Stimulated activated CD4-positive, alpha-beta T cell treated with anti-CD3 and anti-CD28 coated beads, Interleukin-4, amount 100 ng/mL, for 48 hours (primary cell): ENCODE results near the gene SLITRK1.

ENCODE experiments used
- DNase-seq, 2 donors: peaks; one replicate each; pipeline ENCODE4 v3.0.0-alpha.2; 2020; ENCODE audit warnings: low read depth in 2 of 2

SLITRK1 gene, protein sequence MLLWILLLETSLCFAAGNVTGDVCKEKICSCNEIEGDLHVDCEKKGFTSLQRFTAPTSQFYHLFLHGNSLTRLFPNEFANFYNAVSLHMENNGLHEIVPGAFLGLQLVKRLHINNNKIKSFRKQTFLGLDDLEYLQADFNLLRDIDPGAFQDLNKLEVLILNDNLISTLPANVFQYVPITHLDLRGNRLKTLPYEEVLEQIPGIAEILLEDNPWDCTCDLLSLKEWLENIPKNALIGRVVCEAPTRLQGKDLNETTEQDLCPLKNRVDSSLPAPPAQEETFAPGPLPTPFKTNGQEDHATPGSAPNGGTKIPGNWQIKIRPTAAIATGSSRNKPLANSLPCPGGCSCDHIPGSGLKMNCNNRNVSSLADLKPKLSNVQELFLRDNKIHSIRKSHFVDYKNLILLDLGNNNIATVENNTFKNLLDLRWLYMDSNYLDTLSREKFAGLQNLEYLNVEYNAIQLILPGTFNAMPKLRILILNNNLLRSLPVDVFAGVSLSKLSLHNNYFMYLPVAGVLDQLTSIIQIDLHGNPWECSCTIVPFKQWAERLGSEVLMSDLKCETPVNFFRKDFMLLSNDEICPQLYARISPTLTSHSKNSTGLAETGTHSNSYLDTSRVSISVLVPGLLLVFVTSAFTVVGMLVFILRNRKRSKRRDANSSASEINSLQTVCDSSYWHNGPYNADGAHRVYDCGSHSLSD

GRCh38 chr13:83881917-83882605, at the start of gene SLITRK1:
Gene SLITRK1, minus strand, starts transcription at chr13:83882474. Its CDS starts 967 bp downstream, at chr13:83881507.
- peak in 1 of 2 donors; percentile 7 for DNase-seq

DNA sequence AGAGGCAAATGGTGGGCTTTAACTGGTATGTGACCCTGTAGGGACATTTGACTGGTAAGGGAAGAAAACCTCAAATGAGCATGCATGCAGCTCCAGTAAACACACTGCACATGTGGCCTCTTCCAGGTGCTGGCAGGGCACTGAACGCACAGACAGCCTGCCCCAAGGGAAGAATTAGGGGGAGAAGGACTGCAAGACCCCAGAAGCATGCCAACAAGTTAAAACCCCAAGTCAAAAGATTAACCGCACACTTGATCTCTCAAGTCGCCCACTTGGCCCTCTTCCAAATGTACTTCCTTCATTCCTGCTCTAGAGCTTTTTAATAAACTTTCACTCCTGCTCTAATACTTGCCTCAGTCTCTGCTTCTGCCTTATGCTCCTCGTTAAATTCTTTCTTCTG, 46.9 kb upstream of the SLITRK1 start:
- no peak for DNase-seq

- no peak for DNase-seq
Observed at GRCh38 chr13:83919775-83920174, 37.5 kb upstream of the SLITRK1 start.

DNA sequence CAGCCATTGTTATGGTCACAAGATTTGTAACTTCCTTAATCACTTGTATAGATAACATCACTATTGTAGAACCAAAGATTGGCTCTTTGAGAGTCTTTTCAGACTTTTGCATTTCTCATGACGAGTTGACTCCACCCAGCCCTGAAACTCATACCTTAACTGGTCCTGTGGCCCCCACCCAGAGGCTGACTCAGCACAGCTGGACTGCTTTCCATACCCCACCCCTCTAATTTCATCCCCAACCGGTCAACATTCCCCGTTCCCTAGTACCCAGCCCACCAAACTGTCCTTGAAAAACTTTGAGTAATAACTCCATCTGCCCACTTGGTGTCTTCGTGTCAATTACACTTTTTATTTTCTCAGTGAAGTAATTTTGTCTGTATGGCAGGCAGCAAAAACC, 32.1 kb upstream of the SLITRK1 start:
- no peak for DNase-seq

DNA sequence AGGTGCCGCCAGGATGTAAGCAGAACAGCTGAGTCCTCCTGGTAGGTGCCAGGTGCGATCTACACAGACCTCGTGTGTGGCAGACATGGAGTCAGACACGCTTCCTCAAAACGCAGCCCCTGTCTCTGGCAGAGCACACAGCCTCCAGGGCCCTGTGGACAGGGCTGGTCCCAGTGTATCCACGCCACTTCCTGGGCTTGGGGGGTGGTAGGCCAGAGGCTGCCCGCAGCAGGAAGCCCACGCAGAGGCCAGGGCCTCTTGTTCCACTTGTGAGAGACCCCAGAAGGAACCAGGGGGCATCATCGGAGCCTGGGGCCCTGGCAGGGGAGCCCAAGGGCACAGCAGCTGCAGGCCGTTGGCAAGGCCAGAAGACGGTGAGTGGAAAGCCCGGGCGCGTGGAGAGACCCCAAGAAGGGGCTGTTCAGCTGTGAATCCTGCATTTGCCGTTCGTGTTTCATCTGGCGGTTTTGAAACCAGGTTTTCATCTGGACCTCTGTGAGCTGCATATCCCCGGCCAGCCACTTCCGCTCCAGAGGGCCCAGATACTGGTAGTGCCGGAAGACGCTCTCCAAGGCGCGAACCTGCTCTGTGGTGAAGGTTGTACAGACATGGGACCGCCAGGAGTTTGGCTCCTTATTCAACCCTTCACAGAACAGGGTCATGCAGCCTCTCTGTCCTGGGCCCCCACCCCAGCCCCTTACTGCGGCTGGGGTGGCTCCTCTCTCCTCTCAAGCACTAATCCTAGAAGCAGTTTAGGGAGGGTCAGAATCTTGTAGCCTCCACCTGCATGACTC, 25.1 kb upstream of the SLITRK1 start:
- DNase-seq, result no peak

GRCh38 chr13:83906240-83906820, 24.1 kb upstream of the SLITRK1 start:
- no peak for DNase-seq

DNA sequence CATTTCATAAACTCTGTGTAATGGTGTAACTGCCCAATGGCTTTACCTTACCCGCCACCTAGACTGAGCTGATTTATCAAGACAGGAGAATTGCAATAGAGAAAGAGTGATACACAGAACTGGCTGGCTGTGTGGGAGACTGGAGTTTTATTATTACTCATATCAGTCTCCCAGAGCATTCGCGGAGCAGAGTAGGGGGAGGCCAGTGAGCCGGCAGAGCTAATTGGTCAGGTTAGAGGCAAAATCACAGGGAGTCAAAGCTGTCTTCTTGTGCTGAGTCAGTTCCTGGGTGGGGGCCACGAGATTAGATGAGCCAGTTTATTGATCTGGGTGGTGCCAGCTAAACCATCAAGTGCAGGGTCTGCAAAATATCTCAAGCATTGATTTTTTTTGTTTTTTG, 23.4 kb upstream of the SLITRK1 start:
- DNase-seq, result no peak

- no peak for DNase-seq
Observed at GRCh38 chr13:83895994-83896580, 13.8 kb upstream of the SLITRK1 start.

DNA sequence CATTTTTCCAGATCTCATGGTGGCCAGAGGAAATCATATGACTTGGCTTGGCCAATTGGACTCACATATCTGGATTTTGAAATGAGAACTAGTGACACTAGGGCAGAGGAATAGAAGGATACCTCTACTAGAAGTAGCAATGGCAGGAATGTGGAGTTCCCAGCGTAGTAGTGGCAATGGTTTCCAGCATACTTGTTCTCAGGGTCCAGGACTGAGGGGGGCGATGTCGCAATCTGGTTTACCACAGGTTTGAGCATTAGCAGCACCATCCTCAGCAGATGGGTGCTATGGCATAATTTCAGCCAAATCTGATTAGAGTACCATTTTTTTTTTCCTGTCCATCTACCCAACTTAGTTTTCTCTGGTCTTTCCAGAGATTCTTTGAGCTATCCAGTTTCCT, 8.1 kb upstream of the SLITRK1 start:
- no peak for DNase-seq

- no peak for DNase-seq
Observed at GRCh38 chr13:83884141-83884540, 1.9 kb upstream of the SLITRK1 start.

DNA sequence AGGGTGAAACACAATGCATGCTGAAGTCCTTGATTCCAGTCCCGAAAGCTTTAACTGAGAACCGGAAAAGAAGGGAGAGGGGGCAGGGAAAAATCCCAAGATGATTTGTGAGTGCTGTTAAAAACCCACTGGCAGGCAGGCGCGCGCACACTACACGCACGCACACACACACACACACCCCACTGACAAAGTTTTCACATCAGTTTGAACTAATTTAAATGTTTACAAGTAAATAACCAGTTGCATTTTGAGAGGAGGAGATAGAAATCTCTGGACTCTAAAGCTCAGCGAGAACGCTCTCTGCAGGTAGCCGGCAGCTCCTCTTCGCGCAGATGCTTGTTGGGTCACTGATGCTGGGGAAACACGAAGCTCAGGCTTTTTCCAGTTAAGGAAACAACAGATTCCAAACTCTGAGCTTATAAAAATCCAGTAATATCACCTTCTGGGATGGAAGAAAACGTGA, 818 bp upstream of the SLITRK1 start:
- DNase-seq, result no peak

DNA sequence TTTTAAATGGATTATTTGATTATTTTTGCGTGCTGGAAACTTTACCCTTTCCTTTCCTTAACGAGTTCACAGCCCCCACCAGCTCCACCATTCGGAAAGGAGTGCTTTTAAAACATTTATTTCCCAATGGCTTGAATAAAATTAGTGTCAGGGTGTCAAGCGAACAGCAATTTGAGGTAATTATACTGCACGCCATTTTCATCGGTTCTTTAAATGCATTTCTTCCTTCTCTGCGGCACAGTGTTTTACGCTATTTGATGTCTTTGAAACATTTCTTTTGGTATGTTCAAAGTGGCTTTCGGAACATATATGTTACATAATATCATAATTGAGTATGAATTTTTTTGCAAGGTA, 309 bp upstream of the SLITRK1 start:
- DNase-seq, result no peak

GRCh38 chr13:83881140-83881684, 1.1 kb downstream of the SLITRK1 start:
- no peak for DNase-seq

GRCh38 chr13:83880275-83881139, 1.8 kb downstream of the SLITRK1 start:
- DNase-seq, result no peak

GRCh38 chr13:83879431-83880171, 2.7 kb downstream of the SLITRK1 start:
- DNase-seq, result no peak

GRCh38 chr13:83878691-83879430, 3.4 kb downstream of the SLITRK1 start:
- no peak for DNase-seq

DNA sequence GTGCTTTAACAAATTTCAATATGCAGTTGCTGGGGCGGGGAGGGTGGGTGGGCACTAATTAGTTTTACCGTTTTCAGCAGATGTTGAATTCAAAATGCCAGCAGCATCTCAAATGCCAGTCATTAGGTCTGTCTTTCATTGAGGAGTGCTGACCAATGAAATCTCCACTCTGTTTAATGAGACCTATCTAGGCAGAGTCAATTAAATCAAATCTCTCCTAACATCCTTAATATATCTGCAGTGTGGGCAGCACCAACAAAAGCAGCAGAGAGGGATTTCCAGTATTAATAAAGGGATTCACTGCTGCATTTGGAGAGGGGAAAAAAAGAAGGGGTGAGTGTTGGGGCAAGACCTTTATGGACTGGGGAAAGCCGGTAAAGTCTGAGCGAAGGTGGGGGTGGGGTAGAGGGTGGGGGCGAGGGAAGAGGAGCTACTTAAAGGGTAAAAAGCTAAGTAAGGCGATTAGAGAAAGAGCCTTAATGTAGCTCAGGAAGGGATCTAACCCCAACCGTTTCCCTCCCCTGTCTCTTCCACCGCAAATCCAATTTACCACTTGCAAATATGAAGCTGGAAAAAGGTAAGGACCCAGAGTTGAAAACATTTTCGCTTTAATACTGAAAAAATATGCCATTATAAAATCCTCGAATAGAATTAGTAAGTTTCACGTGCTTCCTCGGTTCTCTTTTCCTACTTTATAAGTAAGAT, 4.5 kb downstream of the SLITRK1 start:
- DNase-seq, result no peak

GRCh38 chr13:83876546-83876945, 5.7 kb downstream of the SLITRK1 start:
- DNase-seq, result no peak
